Adrenal gland (tissue), 5 donors: Measurements from ENCODE around the gene MFN2.

ENCODE experiments used
- POLR2A ChIP-seq, 2 donors: fragments of 450-650 bp; IDR thresholded peaks; one replicate each; pipeline ENCODE4 v1.6.1; 2017; ENCODE audit warnings: antibody characterized with exemption in 2 of 2, mild to moderate bottlenecking in 2 of 2, moderate library complexity in 1 of 2
- TF ChIP-seq, protein P1 (sequence below), 6 experiments: fragments of 450-650 bp in 4 of 6; fragments of 200-600 bp in 2 of 6; sonication (generic) in 1 of 6; IDR thresholded peaks; 1 replicate in 5 of 6; 2 replicates in 1 of 6; pipeline versions ENCODE4 v1.5.1 to v1.8.0; 2016 to 2021; ENCODE audit warnings: antibody characterized with exemption in 6 of 6, mild to moderate bottlenecking in 2 of 6, moderate library complexity in 1 of 6
- donor health status: DM: no; HTN: no; CAD: no.

DNA sequence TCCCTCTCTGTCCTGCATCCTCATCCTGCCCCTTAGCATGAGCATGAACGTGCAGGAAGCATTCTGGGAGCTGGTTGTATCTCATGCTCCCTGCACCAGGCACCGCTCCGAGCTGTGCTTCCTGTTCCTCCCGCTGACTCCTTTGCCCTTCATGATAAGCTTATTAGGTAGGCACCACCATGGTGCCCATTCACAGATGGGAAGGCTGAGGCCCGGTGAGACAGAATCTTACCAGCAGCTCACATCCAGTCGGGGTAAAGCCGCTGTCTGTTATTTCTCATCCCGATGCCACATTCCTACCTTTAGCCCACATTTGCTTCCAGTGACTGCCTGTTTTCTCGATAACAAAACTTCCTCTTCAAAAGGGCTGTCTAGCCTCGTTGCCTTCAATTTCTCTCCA, 46.3 kb downstream of the MFN2 start:
- TF ChIP-seq, protein P1, sequence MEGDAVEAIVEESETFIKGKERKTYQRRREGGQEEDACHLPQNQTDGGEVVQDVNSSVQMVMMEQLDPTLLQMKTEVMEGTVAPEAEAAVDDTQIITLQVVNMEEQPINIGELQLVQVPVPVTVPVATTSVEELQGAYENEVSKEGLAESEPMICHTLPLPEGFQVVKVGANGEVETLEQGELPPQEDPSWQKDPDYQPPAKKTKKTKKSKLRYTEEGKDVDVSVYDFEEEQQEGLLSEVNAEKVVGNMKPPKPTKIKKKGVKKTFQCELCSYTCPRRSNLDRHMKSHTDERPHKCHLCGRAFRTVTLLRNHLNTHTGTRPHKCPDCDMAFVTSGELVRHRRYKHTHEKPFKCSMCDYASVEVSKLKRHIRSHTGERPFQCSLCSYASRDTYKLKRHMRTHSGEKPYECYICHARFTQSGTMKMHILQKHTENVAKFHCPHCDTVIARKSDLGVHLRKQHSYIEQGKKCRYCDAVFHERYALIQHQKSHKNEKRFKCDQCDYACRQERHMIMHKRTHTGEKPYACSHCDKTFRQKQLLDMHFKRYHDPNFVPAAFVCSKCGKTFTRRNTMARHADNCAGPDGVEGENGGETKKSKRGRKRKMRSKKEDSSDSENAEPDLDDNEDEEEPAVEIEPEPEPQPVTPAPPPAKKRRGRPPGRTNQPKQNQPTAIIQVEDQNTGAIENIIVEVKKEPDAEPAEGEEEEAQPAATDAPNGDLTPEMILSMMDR (IDR thresholded peaks at IDR 0.05) = no peak
- TF ChIP-seq POLR2A (IDR thresholded peaks at IDR 0.05) = no peak
